Retina (tissue), 1 donor: ENCODE data around the gene TMEM53.
"Not testable (repeated sequence)": the region's sequence is repeated elsewhere in the genome, so short reads cannot be mapped to it uniquely, and the experiment has no call there.

Experiments used
- DNase-seq: peaks from one replicate; pipeline ENCODE4 v3.0.0-alpha.2; 2016

The TMEM53 gene

DNA sequence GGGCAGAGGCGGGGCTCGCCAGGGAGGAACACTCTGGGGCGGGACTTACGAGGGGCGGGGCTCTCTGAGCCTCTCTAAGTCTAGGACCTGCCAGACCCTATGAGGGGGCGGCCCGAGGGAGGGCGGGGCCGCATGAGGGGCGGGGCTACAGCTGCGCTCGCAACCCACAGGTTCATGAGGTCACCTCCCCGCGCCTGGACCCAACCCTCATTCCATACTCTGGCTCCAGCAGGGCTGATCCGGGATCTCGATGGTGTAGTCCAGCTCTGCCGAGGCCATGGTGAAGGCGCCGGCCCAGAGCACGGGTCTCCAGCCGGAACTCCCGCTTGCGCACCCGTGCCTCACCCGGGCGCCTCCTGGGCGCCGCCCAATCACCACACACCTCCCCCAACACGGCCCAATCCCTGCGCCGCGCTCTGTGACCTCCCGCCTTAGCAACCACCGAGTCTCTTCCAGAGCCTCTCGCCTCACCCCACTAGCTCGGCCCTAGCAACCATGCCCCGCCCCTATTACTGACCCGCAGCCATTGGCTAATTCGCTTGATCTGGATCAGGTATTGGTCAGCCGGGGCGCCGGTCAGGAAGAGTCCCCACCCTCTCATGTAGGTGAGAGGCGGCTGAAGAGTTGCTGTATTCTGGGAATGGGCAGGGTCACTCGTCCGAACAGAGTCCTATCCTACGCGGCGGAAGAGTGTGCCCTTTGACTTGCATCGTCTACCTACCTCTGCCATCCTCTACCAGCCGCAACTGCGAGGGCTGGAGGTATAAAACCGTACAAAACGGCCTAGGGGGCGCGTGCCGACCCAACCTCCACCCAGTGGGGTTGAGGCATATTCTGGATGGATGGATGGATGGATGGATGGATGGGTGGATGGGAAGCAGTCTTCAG lies at the start of gene TMEM53, which contains the start of gene ARMH1:
Gene TMEM53 (minus strand): TSS at position 369 of the 888 bp plus-strand sequence. CDS start 90 bp downstream, at position 279.
Gene ARMH1 (plus strand): TSS at position 602 of the 888 bp plus-strand sequence. CDS start 14,984 bp downstream, outside the sequence.
- peak; percentile 100 for DNase-seq

DNA sequence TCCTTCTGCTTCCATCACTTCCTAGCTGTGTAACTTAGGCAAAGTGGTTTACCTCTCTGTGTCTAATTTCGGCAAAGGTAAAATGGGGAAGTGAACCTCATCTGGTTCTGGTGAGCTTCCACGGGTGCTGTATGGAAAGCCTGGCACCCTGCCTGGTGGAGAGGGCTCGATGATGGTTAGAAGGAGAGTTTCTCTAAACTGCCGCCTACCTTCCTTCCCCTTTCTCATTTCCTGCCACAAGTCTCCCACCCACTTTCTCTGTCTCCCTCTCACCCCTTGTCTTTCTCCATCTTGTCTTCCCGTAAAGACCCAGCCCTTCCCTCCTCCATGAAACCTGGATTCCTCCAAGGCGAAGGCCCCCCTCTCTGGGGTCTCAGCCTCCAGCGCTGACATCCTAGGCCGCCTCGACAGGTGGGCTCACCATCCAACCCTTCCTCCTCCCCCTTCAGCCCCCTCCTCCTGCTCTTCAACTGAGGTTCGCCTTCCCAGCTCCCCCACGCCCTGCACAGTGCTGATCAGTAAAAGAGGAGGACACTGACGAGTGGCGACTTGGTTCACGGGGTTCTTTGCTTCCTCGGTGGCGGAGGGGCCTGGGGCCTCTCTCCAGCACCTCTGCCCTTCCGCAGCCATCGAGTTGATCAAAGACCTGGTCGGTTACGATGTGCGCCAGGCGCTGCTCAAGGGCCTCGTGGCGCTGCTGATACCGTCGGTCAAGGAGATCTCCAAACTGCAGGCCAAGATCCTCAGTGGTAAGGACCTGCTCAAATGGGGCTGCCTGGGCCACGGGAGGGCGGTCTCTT lies 49.4 kb upstream of the TMEM53 start:
- DNase-seq: no peak

DNA sequence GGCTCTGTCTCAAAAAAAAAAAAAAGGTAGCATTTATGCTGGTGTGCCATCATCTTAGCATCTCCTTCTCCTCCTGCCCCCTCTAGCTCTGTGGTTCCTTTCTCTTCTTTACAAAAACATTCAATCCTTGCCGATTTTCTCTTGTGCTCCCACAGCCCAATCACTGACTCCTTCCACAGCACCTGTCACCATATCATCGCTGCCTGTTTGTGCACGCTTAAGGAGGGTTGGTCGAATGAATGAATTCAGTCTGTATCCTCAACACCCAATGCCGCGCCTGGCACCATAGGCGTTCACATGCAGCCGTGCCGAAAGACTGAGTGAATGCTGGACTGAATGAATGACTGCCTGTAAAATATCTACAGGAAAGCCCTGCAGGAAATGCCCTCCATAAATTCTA lies 48.8 kb upstream of the TMEM53 start:
- DNase-seq: no peak

DNA sequence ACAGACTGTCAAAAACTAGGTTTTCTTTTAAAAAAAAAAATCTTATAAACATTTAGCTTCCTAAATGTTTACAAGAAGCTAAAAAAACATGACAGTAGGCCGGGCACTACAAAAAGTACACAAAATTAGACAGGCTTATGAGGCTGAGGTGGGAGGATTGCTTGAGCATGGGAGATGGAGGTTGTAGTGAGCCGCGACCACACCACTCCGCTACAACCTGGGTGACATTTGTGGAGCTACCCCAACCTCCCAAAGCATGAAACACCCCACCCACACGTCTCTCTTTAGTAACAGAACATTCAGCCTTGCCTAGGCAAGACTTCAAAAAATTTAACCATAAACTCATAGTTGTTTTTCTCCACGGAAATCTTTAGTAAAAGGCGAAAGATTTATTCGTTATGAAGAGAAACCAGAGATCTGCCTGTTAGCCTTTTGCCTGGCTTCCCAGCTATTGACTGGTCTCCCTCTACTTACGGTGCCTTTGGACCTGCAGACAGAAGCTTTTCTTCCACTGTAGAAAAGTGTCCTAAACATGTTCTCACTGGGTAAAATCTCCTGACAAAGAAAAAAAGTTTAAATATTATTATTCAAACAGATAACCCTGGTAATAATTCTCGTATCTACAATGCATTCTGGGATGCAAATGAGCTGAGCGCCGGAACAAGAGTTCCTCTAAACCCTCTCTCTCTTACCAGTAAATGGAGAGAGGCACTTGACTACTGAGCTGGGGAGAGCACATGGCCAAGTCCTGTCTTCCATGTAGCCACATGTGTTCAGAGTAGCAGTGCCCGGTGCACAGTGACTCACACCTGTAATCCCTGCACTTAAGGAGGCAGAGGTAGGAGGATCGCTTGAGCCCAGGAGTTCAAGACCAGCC lies 47.4 kb upstream of the TMEM53 start:
- no peak for DNase-seq

DNA sequence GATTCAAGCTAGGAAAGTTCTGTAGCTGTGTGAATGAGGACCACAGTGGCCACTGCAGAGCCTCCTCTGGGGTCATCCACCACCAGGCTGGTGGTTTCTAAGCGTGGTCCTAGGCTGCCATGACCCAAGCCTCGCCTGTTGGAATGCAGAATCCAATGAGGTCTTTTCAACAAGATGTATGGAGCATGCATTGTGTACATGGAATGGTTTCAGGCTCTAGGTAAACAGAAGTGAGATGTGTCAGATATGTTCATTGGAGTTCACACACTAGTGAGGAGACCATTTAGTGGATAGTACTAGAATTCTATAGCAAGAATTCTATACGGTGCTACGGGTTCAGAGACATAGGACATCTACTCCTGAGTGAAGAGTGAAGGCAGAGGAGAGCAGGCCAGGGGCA lies 46.0 kb upstream of the TMEM53 start:
- DNase-seq: no peak

DNA sequence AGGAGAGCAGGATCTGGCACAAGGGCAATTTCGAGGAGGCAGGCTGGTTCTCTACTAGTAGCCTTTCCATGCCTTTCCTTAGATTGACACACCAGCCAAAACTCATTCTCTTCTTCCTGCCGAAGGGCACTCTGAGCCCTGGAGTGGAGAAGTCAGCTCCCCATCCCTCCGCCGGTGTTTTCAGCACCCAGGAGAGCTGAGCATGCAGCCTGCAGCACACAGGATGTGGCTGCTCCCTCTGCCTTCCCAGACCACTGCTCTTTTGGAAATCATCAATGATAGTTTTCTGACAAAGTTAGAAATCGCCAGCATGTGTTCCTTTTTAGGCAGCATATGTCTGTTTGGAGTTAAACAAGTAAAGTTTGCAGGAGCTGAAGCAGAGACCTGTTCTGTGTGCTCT lies 45.0 kb upstream of the TMEM53 start:
- DNase-seq: no peak

DNA sequence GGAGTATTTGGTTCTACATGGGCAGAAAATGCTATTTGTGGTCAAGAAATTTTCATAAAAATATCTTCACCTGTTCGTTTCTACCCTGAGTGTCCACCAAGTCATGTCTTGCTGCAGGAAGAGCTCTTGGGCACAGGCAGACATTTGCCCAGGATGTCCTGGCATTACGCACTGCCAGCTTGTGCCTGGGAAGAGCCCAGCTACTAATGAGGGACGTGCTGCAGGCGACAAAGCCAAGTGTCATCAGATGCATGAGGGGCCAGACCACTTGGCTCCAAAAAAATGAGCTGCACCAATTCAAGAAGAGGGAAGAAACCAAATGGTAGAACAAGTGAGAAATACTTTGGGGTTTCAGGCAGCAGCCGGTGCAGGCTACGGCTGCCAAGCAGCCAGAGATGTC lies 43.8 kb upstream of the TMEM53 start:
- DNase-seq: no peak

DNA sequence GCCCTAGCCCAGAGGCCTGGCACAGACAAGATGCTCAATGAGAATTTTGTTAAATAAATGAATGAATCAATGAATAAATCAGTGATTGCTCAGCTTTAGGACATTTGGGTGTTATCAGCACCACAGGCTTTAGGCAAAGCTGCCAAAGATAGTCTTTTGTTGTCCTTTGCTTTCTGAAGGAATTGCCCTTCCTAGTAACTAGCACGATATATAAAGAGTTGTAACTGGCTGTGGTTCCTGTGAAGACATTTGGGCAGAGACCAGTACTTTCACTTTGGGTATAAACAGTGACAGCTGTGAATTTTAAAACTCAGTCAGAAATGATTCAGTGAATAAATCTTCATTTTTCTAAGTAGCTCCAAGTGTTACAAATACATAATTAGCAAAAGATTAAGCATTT lies 43.4 kb upstream of the TMEM53 start:
- DNase-seq: no peak

DNA sequence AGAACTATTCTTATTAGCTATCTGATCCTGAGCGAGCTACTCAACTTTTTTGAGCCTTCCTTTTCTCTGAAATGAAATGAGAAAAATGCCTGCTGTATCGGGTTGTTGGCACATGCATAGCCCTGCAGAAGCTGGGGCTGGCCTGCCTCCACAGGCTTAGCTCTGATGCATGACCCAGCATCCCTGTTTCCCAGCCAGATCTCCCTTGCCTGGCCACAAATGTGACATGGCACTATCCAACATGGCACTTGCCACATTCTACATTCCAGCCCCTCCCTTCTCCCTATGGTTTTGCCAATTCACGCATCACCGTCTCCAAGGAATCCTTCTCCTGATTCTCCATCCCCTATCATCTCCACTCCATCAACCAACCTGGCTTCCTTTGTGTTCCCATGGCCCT lies 42.9 kb upstream of the TMEM53 start:
- no peak for DNase-seq

DNA sequence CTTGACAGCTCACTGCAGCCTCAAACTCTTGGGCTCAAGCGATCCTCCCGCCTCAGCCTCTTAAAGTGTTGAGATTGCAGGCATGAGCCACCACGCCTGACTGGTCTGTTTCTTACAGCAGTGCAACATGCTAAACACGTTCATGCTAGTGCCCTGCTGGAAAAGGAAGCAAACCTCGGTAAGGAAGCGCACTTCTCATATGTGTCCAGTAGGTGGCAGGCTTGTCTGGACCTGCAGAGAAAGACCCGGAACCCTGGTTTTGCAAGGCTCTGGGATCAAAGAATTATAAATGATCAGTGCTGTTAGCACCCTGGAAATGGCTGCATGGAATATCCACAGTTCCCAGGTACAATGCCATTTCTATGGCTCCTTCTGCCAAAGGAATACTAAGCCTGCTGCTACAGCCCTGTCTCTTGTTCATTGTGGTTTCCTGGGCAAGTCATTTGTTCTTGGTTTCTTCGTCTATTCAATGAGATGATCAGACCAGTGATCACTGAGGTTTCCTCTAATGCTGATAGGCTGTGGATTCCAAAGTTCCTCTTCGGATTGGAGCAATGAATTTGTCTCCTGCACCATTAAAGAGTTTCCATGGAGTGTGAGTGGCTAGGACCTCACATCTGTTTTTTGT lies 40.8 kb upstream of the TMEM53 start:
- DNase-seq: peak; percentile 81

DNA sequence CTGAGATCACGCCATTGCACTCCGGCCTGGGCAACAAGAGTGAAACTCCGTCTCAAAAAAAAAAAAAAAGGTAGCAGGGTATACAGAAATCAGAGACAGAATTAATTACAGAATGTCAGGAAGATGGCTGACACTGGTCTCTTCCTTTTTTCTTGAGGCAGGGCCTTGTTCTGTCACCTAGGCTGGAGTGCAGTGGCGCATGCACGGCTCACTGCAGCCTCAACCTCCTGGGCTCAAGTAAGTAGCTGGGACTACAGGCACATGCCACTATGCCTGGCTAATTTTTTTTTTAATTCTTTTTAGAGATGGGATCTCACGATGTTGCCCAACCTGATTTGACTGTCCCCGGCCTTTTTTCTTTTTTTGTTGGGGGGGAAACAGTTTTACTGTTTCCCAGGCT lies 40.3 kb upstream of the TMEM53 start:
- no peak for DNase-seq

DNA sequence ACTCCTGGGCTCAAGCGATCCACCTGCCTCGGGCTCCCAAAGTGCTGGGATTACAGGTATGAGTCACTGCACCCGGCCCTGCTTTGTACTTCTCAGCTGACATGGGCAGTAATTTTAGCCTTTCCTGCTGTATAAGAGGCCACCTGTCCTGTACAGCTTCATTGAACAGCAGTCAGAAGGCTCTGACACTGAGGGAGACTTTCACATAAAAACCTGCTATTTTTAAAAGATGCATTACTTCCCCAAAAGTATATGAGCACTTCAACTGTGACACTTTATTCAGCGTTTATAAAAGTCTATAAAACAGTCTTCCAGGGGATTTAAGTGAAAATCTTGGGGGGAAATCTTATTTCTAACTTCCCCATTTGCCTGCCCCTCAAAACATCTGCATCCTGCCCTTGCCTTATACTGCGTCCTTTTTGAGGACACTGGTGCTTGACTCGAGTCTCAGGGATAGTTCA lies 39.1 kb upstream of the TMEM53 start:
- DNase-seq: no peak

DNA sequence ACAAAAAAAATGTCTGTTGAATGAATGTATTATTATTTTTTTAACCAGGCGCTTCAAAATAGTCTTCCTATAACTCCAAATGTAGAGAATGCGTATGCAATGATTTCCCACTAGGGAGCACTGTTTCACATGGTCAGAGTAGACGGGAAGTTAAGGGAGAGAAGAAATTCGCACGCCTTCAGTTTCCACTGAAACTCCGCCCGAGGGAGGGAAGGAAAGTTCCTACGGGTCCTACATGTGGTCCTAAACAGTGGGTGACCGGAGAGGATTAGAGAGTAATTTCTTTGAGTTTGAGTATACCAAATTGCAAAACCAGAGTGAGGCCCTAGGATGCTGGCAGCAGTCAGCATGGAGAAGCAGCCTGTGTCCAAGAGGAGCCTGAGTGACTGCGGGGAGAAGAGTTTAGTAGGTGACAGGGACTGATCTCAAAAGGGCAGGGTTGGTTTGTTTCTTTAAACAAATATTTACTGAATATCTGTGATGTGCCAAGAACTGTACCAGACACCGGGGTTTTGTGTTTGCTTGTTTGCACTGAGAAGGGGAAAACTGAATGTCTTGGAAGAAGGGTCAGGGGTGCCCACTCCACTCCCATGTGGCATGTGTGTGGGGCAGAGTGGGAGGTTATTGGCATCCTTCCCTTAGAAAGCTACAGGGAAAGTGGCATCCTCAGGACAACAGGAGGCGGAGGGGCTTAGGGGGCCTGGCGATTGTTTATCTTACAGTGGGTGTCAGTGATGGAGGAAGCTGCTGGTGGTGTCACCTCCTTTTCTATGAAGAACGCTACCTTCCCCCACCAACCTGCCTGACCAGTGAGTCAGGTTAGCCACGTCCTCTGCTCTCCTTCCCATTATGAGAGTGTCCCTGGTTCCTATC lies 33.9 kb upstream of the TMEM53 start:
- no peak for DNase-seq

DNA sequence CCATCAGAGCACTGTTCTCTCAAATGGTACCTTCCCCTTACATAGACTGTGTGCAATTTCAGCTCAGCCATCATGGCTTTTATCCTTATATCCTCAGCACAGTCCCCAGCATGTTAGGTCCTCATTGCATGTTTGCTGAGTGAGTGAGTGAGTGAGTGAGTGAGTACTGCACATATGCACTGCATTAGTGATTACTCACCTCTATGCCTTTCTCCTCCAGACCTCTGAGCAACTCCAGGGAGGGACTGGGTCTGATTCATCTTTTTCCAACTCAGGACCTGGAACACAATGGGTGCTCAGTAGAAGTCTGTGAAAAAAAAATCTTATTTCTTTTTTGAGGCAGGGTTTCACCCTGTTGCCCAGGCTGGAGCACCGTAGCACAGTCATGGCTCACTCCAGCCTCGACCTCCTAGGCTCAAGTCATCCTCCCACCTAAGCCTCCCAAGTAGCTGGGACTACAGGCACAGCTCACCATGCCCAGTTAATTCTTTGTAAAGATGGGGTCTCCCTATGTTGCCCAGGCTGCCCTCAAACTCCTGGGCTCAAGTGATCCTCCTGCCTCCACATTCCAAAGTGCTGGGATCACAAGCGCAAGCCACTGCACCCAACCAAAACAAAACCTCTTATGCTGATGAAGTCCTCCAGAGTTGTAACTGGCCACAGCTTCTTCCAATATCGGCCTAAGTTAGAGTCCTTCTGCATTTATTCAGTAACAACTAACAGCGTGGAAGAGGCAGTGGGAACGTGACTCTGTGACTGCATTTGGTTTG lies 33.0 kb upstream of the TMEM53 start:
- no peak for DNase-seq

DNA sequence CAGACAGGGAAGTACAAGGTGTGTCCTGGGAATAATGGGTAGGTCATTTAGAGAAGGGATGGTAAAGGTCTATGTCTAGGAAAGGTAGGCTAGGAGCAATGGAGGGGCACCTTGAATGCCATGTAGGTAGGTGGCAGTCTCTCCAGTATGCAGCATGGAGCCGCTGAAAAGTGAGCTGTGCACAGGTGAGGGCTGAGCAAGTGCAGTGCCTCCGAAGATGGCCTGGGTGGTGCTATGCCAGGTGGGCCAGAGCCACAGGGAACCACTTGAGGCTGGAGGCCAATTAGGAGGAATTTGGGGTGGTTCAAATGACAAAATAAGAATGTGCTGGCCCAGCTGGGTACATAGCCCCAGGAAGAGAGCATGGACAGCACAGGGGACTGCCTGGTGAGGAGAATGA lies 31.7 kb upstream of the TMEM53 start:
- DNase-seq: no peak

DNA sequence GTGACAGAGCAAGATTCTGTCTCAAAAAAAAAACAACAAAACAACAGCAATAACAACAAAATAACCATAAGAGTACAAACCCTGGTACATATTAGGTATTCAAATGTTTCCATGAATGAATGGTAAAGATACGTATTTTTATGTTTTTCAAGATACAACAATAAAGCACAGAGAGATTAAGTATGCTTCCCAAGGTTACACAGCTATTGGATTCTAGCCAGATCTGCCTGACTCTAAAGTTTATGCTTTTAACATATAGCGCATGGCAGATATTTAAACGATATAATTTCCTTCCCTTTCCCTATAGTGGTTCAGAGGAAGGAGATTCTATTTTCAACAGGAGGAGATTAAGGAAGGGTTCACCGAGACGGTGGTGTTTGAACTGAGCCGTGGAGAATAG lies 31.2 kb upstream of the TMEM53 start:
- DNase-seq: no peak

DNA sequence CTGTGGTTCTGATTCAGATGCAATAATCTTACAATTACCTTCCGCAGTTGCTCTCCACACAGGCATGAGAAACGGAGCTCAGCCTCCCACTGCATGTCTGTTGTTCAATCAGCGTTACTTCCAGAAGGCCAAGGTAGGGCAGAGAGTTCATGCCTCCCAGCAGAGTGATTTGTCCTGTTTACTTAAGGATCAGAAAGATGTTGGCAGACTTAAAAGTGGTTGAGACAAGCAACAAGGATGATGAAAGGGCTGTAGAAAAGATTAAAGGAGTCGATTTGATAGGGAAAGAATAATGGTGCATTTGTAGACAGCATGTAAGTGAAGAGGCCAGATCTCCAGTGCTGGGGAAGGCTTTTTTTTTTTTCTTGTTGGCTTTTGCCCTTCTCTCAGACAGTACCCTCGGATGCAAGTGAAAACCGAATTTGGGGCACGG lies 26.9 kb upstream of the TMEM53 start:
- no peak for DNase-seq

DNA sequence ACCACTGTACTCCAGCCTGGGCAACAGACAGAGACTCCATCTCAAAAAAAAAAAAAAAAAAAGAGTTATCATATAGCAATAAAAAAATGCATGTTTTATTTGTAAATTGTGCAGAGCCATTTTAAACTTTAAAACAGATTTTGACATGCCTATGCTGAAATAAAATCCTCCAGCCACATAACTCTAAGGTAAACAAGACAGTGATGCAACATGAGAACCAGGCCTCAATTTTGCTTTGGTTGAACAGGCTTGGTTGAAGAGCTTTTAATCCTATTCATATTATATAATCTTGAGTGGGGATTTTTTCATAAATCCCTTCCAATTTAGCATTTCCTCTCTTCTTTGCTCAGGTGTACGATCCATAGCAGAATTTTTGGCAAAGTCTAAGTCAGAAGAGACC lies 26.3 kb upstream of the TMEM53 start:
- no peak for DNase-seq

DNA sequence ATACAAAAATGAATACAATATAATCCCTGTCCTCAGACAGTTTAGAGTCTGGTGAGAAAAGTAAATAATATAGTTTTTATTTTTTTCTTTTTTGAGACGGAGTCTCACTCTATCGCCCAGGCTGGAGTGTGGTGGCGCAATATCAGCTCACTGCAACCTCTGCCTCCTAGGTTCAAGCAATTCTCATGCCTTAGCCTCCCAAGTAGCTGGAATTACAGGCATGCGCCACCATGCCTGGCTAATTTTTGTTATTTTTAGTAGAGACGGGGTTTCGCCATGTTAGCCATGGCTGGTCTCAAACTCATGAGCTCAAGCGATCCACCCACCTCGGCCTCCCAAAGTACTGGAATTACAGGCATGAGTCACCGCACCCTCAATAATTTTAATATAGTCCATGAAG lies 25.1 kb upstream of the TMEM53 start:
- DNase-seq: not testable (repeated sequence)

DNA sequence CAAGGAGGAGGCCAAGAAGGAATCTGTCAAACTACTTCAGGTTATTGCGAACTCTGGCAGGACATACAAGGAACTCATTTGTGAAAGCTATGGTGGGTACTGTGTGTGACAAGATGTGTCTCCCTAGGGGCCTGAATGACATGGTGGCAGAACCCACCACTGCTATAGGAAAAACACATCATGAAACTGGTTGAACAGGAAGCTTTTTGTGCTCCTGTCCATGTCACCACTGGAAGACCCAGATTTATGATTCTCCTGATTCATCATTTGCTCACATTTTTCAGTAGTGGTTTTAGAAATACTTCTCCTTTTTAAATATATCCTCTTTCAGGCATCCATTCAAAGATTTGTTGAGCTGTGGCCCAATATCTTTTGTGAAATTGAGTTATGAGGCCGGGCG lies 23.9 kb upstream of the TMEM53 start:
- DNase-seq: no peak
